ENCODE results near the gene CEP83.

DNA sequence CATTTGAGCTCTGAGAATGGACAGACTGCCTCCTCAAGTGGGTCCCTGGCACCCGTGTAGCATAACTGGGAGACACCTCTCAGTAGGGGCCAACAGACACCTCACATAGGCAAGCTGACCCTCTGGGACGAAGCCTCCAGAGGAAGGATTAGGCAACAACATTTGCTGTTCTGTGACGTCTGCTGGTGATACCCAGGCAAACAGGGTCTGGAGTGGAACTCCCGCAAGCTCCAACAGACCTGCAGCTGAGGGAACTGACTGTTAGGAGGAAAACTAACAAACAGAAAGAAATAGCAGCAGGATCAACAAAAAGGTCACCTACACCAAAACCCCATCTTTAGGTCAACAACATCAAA is 69.6 kb downstream of the CEP83 start:
- TF ChIP-seq, protein P1, sequence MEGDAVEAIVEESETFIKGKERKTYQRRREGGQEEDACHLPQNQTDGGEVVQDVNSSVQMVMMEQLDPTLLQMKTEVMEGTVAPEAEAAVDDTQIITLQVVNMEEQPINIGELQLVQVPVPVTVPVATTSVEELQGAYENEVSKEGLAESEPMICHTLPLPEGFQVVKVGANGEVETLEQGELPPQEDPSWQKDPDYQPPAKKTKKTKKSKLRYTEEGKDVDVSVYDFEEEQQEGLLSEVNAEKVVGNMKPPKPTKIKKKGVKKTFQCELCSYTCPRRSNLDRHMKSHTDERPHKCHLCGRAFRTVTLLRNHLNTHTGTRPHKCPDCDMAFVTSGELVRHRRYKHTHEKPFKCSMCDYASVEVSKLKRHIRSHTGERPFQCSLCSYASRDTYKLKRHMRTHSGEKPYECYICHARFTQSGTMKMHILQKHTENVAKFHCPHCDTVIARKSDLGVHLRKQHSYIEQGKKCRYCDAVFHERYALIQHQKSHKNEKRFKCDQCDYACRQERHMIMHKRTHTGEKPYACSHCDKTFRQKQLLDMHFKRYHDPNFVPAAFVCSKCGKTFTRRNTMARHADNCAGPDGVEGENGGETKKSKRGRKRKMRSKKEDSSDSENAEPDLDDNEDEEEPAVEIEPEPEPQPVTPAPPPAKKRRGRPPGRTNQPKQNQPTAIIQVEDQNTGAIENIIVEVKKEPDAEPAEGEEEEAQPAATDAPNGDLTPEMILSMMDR (IDR thresholded peaks at IDR 0.05 in 2 of 3, conservative IDR thresholded peaks at IDR 0.05 in 1 of 3; ENCODE audit: insufficient read depth in 2 of 3, low read depth in 1 of 3, low read length in 3 of 3) = no peak
- TF ChIP-seq POLR2AphosphoS2 (IDR thresholded peaks at IDR 0.05; ENCODE audit: low read length) = no peak
- no peak for TF ChIP-seq ZNF282 (CRISPR knock-in tag; IDR thresholded peaks at IDR 0.05)
- TF ChIP-seq, protein P2, sequence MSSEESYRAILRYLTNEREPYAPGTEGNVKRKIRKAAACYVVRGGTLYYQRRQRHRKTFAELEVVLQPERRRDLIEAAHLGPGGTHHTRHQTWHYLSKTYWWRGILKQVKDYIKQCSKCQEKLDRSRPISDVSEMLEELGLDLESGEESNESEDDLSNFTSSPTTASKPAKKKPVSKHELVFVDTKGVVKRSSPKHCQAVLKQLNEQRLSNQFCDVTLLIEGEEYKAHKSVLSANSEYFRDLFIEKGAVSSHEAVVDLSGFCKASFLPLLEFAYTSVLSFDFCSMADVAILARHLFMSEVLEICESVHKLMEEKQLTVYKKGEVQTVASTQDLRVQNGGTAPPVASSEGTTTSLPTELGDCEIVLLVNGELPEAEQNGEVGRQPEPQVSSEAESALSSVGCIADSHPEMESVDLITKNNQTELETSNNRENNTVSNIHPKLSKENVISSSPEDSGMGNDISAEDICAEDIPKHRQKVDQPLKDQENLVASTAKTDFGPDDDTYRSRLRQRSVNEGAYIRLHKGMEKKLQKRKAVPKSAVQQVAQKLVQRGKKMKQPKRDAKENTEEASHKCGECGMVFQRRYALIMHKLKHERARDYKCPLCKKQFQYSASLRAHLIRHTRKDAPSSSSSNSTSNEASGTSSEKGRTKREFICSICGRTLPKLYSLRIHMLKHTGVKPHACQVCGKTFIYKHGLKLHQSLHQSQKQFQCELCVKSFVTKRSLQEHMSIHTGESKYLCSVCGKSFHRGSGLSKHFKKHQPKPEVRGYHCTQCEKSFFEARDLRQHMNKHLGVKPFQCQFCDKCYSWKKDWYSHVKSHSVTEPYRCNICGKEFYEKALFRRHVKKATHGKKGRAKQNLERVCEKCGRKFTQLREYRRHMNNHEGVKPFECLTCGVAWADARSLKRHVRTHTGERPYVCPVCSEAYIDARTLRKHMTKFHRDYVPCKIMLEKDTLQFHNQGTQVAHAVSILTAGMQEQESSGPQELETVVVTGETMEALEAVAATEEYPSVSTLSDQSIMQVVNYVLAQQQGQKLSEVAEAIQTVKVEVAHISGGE (CRISPR knock-in tag; IDR thresholded peaks at IDR 0.05) = no peak
- no peak for TF ChIP-seq BRF1 (IDR thresholded peaks at IDR 0.05; ENCODE audit: borderline replicate concordance, extremely low read depth, insufficient read length)

Data from K562 (cell line).